Measurements from ENCODE around the gene APOA1.
"Not testable (repeated sequence)": the region's sequence is repeated elsewhere in the genome, so short reads cannot be mapped to it uniquely, and the experiment has no call there.

- TF ChIP-seq CTCF (IDR thresholded peaks at IDR 0.05); POLR2A (IDR thresholded peaks at IDR 0.05; ENCODE audit: low read depth); POLR2AphosphoS5 (IDR thresholded peaks at IDR 0.05): not testable (repeated sequence)
Observed at GRCh38 chr11:116834535-116835041, 2.8 kb downstream of the APOA1 start.

Data from esophagus muscularis mucosa (tissue), 3 donors.